ENCODE data around the gene SPECC1. TPM values are rescaled to one million over a fixed set of nuclear protein-coding genes. Genes with fewer than 3 reads are reported as not detected.

SPECC1 gene
- total RNA-seq, 1 donor from 2014 or later, result 69.6 TPM

DNA sequence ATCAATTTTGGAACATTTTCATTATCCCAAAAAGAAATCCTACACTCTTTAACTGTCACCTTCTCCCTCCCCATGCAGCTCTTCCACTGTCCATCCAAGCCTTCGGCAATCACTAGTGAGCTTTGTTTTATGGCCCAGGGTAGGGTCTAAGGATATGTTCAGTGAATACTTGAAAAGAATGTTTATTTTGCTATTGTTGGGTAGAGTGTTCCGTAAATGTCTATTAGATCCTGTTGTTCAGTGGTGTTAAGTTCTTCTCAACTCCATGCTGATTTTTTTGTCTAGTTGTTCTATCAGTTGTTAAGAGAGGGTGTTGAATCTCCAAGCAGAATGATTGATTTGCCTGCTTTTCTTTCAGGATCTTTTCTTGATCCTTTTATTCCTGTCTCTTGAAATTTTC, 29.9 kb downstream of the SPECC1 start:
- TF ChIP-seq, protein P1, sequence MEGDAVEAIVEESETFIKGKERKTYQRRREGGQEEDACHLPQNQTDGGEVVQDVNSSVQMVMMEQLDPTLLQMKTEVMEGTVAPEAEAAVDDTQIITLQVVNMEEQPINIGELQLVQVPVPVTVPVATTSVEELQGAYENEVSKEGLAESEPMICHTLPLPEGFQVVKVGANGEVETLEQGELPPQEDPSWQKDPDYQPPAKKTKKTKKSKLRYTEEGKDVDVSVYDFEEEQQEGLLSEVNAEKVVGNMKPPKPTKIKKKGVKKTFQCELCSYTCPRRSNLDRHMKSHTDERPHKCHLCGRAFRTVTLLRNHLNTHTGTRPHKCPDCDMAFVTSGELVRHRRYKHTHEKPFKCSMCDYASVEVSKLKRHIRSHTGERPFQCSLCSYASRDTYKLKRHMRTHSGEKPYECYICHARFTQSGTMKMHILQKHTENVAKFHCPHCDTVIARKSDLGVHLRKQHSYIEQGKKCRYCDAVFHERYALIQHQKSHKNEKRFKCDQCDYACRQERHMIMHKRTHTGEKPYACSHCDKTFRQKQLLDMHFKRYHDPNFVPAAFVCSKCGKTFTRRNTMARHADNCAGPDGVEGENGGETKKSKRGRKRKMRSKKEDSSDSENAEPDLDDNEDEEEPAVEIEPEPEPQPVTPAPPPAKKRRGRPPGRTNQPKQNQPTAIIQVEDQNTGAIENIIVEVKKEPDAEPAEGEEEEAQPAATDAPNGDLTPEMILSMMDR (IDR thresholded peaks at IDR 0.05; ENCODE audit: unreplicated experiment), result no peak
- no peak for DNase-seq (ENCODE audit: low spot score, unreplicated experiment)
- H3K36me3 Mint-ChIP-seq (ENCODE audit: insufficient read depth), result no peaks in the 10 kb centered on the region

DNA sequence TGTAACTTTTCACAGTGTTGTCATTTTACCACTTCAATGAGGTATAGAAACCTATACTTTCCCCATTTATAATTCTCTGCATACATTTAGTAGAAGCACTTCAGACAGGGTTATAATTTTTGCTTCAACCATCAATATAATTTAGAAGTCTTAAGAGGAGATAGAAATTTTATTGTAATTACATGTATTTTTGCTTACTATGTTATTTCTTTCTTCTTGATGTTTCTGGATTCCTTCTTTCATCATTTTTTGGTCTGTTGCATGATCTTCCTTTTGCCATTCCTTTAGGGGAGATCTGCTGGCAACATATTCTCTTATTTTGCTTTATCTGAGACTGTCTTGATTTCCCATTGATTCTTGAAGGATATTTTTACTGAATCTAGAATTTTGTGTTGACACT, 31.1 kb downstream of the SPECC1 start:
- no peak overlapping the region for H3K27ac Mint-ChIP-seq
- peaks cover 12% of the 10 kb centered on the region for H3K27me3 Mint-ChIP-seq
- peaks cover under 1% of the 10 kb centered on the region for H3K4me1 Mint-ChIP-seq (ENCODE audit: low read depth)
- H3K9me3 Mint-ChIP-seq (ENCODE audit: low read depth), result no peaks in the 10 kb centered on the region
- no peaks in the 10 kb centered on the region for H3K36me3 Mint-ChIP-seq (ENCODE audit: insufficient read depth)
- TF ChIP-seq, protein P1 (IDR thresholded peaks at IDR 0.05; ENCODE audit: unreplicated experiment), result no peak
- no peak overlapping the region for H3K4me3 Mint-ChIP-seq (ENCODE audit: low read depth)
- no peak for DNase-seq (ENCODE audit: low spot score, unreplicated experiment)

More for the DNA sequence above, 29.9 kb downstream of the SPECC1 start:
- H3K4me1 Mint-ChIP-seq (ENCODE audit: low read depth), result peaks cover 3% of the 10 kb centered on the region
- peaks cover 11% of the 10 kb centered on the region for H3K27me3 Mint-ChIP-seq
- H3K27ac Mint-ChIP-seq, result no peak overlapping the region
- no peaks in the 10 kb centered on the region for H3K9me3 Mint-ChIP-seq (ENCODE audit: low read depth)
- H3K4me3 Mint-ChIP-seq (ENCODE audit: low read depth), result no peak overlapping the region

DNA sequence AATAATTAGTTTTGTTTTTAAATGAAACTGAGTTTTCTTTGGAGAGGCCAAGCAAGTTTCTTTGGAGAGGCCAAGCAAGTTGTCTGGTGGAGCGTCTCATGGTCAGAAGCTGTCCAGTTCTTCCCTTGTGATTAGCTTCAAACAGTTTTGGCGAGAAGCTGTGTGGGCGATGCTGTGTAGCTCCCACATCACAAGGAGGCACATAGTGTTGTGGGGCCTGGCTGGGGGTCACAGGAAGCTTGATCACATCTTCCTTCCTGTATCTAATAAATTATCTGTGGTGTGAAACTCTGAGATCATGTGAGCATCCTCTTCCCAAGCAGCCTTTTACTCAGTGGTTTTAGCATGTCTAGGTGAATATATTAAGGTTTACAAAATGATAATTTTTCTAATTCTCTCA, 33.9 kb downstream of the SPECC1 start:
- Mint-ChIP-seq H3K36me3 (ENCODE audit: insufficient read depth) (peaks cover 1% of the 10 kb centered on the region), H3K27ac (no peak overlapping the region), H3K9me3 (ENCODE audit: low read depth) (peaks cover 5% of the 10 kb centered on the region), H3K4me1 (ENCODE audit: low read depth) (no peaks in the 10 kb centered on the region), H3K4me3 (ENCODE audit: low read depth) (no peak overlapping the region), H3K27me3 (peaks cover 24% of the 10 kb centered on the region)
- TF ChIP-seq, protein P1 (IDR thresholded peaks at IDR 0.05; ENCODE audit: unreplicated experiment), result no peak
- no peak for DNase-seq (ENCODE audit: low spot score, unreplicated experiment)

DNA sequence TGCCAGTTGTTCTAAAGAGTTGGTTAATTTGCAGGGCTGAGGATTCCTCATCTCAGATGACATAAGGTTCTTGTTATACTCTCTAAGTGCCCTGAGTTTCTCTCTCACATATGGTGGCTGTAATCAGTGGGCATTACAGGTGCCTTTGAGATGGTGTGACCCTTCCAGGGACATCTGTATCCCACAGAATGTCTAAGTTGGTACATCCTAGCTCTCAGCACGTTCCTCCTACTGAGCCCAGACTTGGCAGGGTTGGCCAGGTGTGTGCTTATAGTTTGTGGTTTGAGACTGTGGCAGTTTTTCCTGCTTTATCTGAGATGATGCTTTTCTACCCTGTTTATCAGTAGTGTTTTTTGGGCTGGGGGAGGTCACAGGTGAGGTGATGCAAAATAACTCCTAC, 36.3 kb downstream of the SPECC1 start:
- H3K27ac Mint-ChIP-seq, result no peak overlapping the region
- peaks cover 5% of the 10 kb centered on the region for H3K9me3 Mint-ChIP-seq (ENCODE audit: low read depth)
- no peaks in the 10 kb centered on the region for H3K4me1 Mint-ChIP-seq (ENCODE audit: low read depth)
- TF ChIP-seq, protein P1 (IDR thresholded peaks at IDR 0.05; ENCODE audit: unreplicated experiment), result no peak
- H3K36me3 Mint-ChIP-seq (ENCODE audit: insufficient read depth), result peaks cover 1% of the 10 kb centered on the region
- peaks cover 21% of the 10 kb centered on the region for H3K27me3 Mint-ChIP-seq
- H3K4me3 Mint-ChIP-seq (ENCODE audit: low read depth), result no peak overlapping the region
- DNase-seq (ENCODE audit: low spot score, unreplicated experiment), result no peak

DNA sequence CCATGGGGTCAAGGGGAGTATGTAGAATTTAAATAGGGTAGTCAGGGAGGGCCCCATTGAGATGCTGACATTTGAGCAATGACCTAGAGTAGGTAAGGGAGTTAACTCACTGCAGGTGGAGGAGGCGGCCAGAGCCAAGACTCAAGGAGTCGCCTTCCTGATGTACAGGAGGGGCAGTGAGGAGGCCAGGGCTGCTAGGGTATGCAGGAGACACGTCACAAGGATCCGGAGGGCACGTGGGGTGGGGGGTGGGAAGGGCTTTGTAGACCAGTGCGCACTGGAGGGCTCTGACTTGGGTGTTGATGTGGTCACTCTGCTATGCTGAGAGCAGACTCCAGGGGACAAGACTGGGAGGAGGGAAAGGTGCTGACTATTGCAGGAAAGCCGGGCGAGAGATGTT, 37.5 kb downstream of the SPECC1 start:
- H3K36me3 Mint-ChIP-seq (ENCODE audit: insufficient read depth), result peaks cover 1% of the 10 kb centered on the region
- H3K27me3 Mint-ChIP-seq, result peaks cover 24% of the 10 kb centered on the region
- no peaks in the 10 kb centered on the region for H3K4me1 Mint-ChIP-seq (ENCODE audit: low read depth)
- TF ChIP-seq, protein P1 (IDR thresholded peaks at IDR 0.05; ENCODE audit: unreplicated experiment), result no peak
- no peak for DNase-seq (ENCODE audit: low spot score, unreplicated experiment)
- no peak overlapping the region for H3K4me3 Mint-ChIP-seq (ENCODE audit: low read depth)
- H3K27ac Mint-ChIP-seq, result no peak overlapping the region
- peaks cover 5% of the 10 kb centered on the region for H3K9me3 Mint-ChIP-seq (ENCODE audit: low read depth)
